GM12872 (cell line): ENCODE data around the gene EFNA2.

Experiments used
- TF ChIP-seq, protein P1 (sequence below): IDR thresholded peaks from 3 replicates; pipeline ENCODE4 v1.5.1; 2011; ENCODE audit warnings: low read depth, mild to moderate bottlenecking, low read length, moderate library complexity; ENCODE audit not compliant: insufficient read depth

EFNA2 gene

DNA sequence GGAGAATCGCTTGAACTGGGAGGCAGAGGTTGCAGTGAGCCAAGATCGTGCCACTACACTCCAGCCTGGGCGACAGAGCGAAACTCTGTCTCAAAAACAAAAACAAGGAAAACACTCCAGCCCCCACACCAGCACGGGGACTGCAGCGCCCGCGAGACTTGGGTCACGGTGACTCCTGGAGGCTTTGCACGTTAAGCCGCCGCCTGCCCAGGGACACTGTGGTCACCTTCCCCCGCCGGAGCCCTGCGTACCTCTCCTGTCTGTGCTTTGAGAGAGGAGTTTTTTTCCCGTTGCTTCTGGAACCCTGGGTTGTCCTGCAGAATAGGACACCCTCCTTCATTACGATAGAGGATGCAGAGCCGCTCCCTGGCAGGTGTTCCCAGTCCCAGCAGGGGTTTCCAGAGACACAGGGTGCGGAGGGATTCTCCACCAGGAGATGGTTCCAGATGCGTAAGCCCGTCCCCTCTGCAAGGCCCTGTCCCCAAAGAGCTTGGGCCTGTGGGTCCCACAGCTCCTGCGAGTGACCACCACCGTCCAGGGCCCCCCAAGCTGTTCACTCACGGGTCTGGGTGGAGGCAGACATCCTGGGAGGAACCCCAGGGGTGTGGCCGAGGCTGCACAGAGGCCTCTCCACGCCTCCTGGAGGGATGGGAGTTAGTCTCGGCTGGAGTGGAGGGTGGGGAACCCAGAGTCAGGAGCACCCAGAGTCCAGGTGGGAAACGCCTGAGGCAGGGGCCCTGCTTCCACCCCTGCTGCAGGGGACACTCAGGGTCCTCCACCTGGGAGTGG, 55.2 kb downstream of the EFNA2 start:
- TF ChIP-seq, protein P1, sequence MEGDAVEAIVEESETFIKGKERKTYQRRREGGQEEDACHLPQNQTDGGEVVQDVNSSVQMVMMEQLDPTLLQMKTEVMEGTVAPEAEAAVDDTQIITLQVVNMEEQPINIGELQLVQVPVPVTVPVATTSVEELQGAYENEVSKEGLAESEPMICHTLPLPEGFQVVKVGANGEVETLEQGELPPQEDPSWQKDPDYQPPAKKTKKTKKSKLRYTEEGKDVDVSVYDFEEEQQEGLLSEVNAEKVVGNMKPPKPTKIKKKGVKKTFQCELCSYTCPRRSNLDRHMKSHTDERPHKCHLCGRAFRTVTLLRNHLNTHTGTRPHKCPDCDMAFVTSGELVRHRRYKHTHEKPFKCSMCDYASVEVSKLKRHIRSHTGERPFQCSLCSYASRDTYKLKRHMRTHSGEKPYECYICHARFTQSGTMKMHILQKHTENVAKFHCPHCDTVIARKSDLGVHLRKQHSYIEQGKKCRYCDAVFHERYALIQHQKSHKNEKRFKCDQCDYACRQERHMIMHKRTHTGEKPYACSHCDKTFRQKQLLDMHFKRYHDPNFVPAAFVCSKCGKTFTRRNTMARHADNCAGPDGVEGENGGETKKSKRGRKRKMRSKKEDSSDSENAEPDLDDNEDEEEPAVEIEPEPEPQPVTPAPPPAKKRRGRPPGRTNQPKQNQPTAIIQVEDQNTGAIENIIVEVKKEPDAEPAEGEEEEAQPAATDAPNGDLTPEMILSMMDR = no peak

DNA sequence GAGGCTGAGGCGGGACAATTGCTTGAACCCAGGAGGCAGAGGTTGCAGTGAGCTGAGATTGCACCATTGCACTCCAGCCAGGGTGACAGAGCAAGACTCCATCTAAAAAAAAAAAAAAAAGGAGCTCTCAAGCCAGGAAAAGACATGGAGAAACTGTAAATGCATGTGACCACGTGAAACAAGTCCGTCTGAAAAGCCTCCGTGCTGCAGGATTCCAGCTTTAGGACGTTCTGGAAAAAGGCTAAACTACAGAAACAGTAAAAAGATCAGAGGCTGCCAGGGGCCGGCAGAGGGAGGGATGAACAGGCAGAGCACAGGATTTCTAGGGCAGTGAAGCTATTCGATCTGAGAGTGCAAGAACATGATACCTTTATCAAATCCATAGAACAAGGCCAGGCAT, 57.4 kb downstream of the EFNA2 start:
- TF ChIP-seq, protein P1 = no peak

DNA sequence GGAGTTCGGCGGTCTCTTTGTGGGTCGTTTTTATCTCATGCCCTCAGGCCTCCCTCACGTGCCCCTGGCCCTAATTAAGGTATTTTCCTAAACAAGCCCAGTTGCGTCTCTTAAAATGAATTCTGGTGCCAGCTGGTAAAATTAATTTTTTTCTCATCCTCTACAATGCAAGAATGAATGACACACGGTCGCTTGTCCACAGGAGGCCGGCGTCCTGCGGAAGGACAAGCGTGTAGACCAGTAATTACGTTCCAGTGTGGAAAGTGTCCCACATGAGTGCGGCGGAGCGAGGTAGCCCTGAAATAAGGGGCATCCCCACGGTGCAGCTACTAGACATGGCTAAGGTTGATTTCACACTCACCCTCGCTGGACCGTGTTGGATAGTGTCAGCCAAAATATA, 63.5 kb downstream of the EFNA2 start:
- TF ChIP-seq, protein P1 = no peak

DNA sequence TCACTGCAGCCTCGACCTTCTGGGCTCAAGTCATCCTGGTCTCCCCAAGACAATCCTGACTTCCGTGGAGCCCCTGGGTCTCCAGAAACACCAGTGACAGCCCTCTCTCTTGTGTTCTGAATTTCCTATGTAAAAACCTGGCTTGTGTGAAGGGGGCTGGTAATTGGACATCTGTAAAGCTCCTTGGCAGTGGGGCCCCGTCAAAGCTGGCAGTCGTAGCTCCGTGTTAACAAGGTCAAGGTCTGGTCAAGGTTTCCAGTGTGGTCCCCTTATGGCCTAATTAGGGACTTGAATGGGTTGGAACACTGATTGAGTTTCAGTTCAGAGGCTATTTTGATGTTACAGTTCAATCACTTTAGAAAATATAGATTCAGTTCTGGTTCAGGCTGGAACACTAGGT, 65.2 kb downstream of the EFNA2 start:
- TF ChIP-seq, protein P1 = no peak
